Glutamatergic neuron (in vitro differentiated cells): ENCODE measurements around the gene SYNE1. TPM values are rescaled to one million over a fixed set of nuclear protein-coding genes. Genes with fewer than 3 reads are reported as not detected.

Experiments used
- DNase-seq: peaks from one replicate; pipeline ENCODE4 v3.0.0; 2022
- H3K27ac Mint-ChIP-seq: one replicate; pipeline ENCODE4 v1.8.0; 2020; ENCODE audit warnings: mild to moderate bottlenecking, mixed read lengths, inconsistent platforms; ENCODE audit not compliant: unreplicated experiment
- H3K27me3 Mint-ChIP-seq: one replicate; pipeline ENCODE4 v1.8.0; 2020; ENCODE audit warnings: mild to moderate bottlenecking, moderate library complexity, mixed read lengths, inconsistent platforms; ENCODE audit not compliant: unreplicated experiment
- H3K36me3 Mint-ChIP-seq: one replicate; pipeline ENCODE4 v1.8.0; 2020; ENCODE audit warnings: mild to moderate bottlenecking, mixed read lengths, inconsistent platforms; ENCODE audit not compliant: unreplicated experiment
- H3K4me1 Mint-ChIP-seq: one replicate; pipeline ENCODE4 v1.8.0; 2020; ENCODE audit warnings: mild to moderate bottlenecking, low read depth, mixed read lengths, inconsistent platforms; ENCODE audit not compliant: unreplicated experiment
- H3K4me3 Mint-ChIP-seq: one replicate; pipeline ENCODE4 v1.8.0; 2020; ENCODE audit warnings: mild to moderate bottlenecking, mixed read lengths, inconsistent platforms; ENCODE audit not compliant: unreplicated experiment
- H3K9me3 Mint-ChIP-seq: one replicate; pipeline ENCODE4 v1.8.0; 2020; ENCODE audit warnings: mild to moderate bottlenecking, moderate library complexity, mixed read lengths, inconsistent platforms; ENCODE audit not compliant: unreplicated experiment
- CTCF ChIP-seq: fragments of 200-600 bp; sonication (generic); IDR thresholded peaks from one replicate; pipeline ENCODE4 v1.5.0; 2021; ENCODE audit not compliant: partially characterized antibody, unreplicated experiment
- total RNA-seq: library from RNA; stranded (reverse); fragmentation: NEBNext Ultra II Directional; extraction: Animal tissue kit (Norgen Biotek cat#: 25700); gene quantifications from one replicate; pipeline ENCODE4 v1.2.1, GENCODE V29; 2021; ENCODE audit not compliant: unreplicated experiment

The SYNE1 gene
- total RNA-seq, 1 donor from 2014 or later, result 23.4 TPM

DNA sequence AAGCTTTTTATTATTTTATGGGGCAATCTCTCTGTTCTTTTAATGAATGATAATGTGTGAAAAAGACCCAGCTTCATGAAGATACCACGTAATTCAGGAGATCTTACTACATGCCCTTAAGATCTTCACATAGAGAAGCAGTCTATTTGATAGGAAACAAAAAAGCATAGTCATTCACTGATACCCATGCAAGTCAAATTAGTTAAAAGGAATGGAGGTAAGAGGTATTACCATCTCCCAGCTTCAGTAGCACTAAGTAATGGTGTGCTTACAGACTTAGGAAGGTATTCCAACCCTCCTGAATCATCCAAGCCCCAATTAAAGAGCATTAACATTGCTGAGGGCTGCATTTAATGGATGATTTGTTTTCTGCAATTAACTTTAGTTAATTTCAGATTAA, 364.7 kb downstream of the SYNE1 start:
- Mint-ChIP-seq H3K4me3 (no peak overlapping the region), H3K27ac (no peak overlapping the region), H3K9me3 (peaks cover 1% of the 10 kb centered on the region), H3K36me3 (no peaks in the 10 kb centered on the region), H3K27me3 (no peaks in the 10 kb centered on the region), H3K4me1 (peaks cover 4% of the 10 kb centered on the region)
- no peak for TF ChIP-seq CTCF
- DNase-seq, result no peak

DNA sequence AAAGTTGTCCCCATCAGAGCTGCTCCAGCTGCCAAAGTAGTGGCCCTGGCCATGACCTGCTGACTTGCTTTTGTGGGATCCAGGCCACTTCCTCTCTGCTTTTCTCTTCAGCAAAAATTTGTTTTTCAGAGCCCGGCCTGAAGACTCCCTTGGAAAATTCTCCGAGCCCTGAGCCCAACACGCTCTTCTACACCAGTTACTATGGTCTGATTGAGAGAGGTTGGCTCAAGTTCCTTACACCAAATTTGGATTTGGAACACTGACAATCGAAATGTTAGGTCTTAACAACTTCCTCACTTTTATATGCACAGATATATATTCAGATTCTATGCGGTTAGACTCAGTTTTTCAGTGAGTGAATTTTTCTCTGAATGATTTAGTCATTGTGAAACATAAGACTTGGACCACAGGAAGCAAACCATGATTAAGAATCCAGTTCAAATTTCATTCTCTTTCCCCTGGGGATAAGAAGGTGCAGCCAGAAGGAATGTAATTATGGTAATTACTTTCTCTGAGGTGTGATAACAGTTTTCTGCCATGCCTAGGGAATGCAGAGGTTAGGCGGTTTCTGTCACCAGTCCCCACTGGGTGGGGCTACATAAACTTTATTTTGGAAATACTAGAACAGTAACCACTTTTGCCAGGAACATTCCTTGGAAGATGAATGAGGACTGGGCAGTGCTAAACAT, 365.2 kb downstream of the SYNE1 start:
- Mint-ChIP-seq H3K27ac (no peak overlapping the region), H3K4me1 (peaks cover 4% of the 10 kb centered on the region), H3K4me3 (no peak overlapping the region), H3K27me3 (no peaks in the 10 kb centered on the region), H3K36me3 (no peaks in the 10 kb centered on the region), H3K9me3 (no peaks in the 10 kb centered on the region)
- TF ChIP-seq CTCF, result no peak
- no peak for DNase-seq

GRCh38 chr6:152270301-152270925, 366.7 kb downstream of the SYNE1 start:
- no peak for DNase-seq
- no peak overlapping the region for H3K4me3 Mint-ChIP-seq
- no peaks in the 10 kb centered on the region for H3K27me3 Mint-ChIP-seq
- H3K27ac Mint-ChIP-seq, result no peak overlapping the region
- no peaks in the 10 kb centered on the region for H3K9me3 Mint-ChIP-seq
- TF ChIP-seq CTCF, result no peak
- H3K36me3 Mint-ChIP-seq, result no peaks in the 10 kb centered on the region
- H3K4me1 Mint-ChIP-seq, result peaks cover 4% of the 10 kb centered on the region

GRCh38 chr6:152268846-152269442, 368.2 kb downstream of the SYNE1 start:
- H3K27ac Mint-ChIP-seq, result no peak overlapping the region
- TF ChIP-seq CTCF, result no peak
- DNase-seq, result no peak
- no peaks in the 10 kb centered on the region for H3K27me3 Mint-ChIP-seq
- H3K36me3 Mint-ChIP-seq, result no peaks in the 10 kb centered on the region
- no peak overlapping the region for H3K4me3 Mint-ChIP-seq
- H3K9me3 Mint-ChIP-seq, result no peaks in the 10 kb centered on the region
- peaks cover 3% of the 10 kb centered on the region for H3K4me1 Mint-ChIP-seq
